Neural progenitor cell (in vitro differentiated cells): ENCODE results near the gene WDR37. TPM values are rescaled to one million over a fixed set of nuclear protein-coding genes. Genes with fewer than 3 reads are reported as not detected.

Experiments used
- DNase-seq: peaks from one replicate; pipeline ENCODE4 v3.0.0-alpha.2; 2016; ENCODE audit warnings: low spot score
- H2AFZ ChIP-seq: fragments of 200-600 bp; sonication (generic); replicated peaks from 2 replicates; pipeline ENCODE4 v1.6.1; 2016; ENCODE audit warnings: antibody characterized with exemption
- H3F3A ChIP-seq: fragments of 200-600 bp; sonication (generic); 2 replicates; pipeline ENCODE4 v1.6.1; 2016; ENCODE audit warnings: antibody characterized with exemption, low read depth
- H3K27ac ChIP-seq: fragments of 200-600 bp; sonication (generic); 2 replicates; pipeline ENCODE4 v1.5.1; 2016; ENCODE audit warnings: mild to moderate bottlenecking
- H3K27me3 ChIP-seq: fragments of 200-600 bp; sonication (generic); 2 replicates; pipeline ENCODE4 v1.6.1; 2016; ENCODE audit warnings: mild to moderate bottlenecking, moderate library complexity
- H3K36me3 ChIP-seq: fragments of 200-600 bp; sonication (generic); 2 replicates; pipeline ENCODE4 v1.5.1; 2016
- H3K4me1 ChIP-seq: fragments of 200-600 bp; sonication (generic); 2 replicates; pipeline ENCODE4 v1.6.1; 2016; ENCODE audit warnings: mixed run types
- H3K4me2 ChIP-seq: fragments of 200-600 bp; sonication (generic); 2 replicates; pipeline ENCODE4 v1.6.1; 2016
- H3K4me3 ChIP-seq: fragments of 200-600 bp; sonication (generic); 2 replicates; pipeline ENCODE4 v1.5.1; 2016
- H3K79me2 ChIP-seq: fragments of 200-600 bp; sonication (generic); 2 replicates; pipeline ENCODE4 v1.6.1; 2016; ENCODE audit warnings: low read depth
- H3K9ac ChIP-seq: fragments of 200-600 bp; sonication (generic); 2 replicates; pipeline ENCODE4 v1.6.1; 2016
- H3K9me3 ChIP-seq: fragments of 200-600 bp; sonication (generic); 2 replicates; pipeline ENCODE4 v1.5.1; 2016; ENCODE audit warnings: low read depth
- H4K20me1 ChIP-seq: fragments of 200-600 bp; sonication (generic); 2 replicates; pipeline ENCODE4 v1.6.1; 2016; ENCODE audit warnings: low read depth
- H3K27ac Mint-ChIP-seq: 3 replicates; pipeline ENCODE4 v1.8.0; 2021; ENCODE audit warnings: mixed read lengths
- H3K27me3 Mint-ChIP-seq: 2 replicates; pipeline ENCODE4 v1.8.0; 2022; ENCODE audit warnings: low read depth, mild to moderate bottlenecking, inconsistent platforms, moderate library complexity, mixed read lengths; ENCODE audit not compliant: insufficient read depth
- H3K36me3 Mint-ChIP-seq: 3 replicates; pipeline ENCODE4 v1.8.0; 2021; ENCODE audit warnings: mixed read lengths
- H3K4me1 Mint-ChIP-seq: 3 replicates; pipeline ENCODE4 v1.8.0; 2021; ENCODE audit warnings: mixed read lengths
- H3K4me3 Mint-ChIP-seq: 3 replicates; pipeline ENCODE4 v1.8.0; 2021; ENCODE audit warnings: mild to moderate bottlenecking, moderate library complexity, mixed read lengths
- H3K9me3 Mint-ChIP-seq: 3 replicates; pipeline ENCODE4 v1.8.0; 2020; ENCODE audit warnings: mixed read lengths
- CTCF ChIP-seq: fragments of 200-600 bp; sonication (generic); IDR thresholded peaks from 2 replicates; pipeline ENCODE4 v1.5.1; 2017; ENCODE audit warnings: antibody characterized with exemption, mild to moderate bottlenecking
- EZH2 ChIP-seq: fragments of 200-600 bp; sonication (generic); IDR thresholded peaks from 2 replicates; pipeline ENCODE4 v1.6.1; 2017; ENCODE audit warnings: antibody characterized with exemption, mild to moderate bottlenecking, moderate library complexity
- EZH2phosphoT487 ChIP-seq: fragments of 200-600 bp; sonication (generic); IDR thresholded peaks from 2 replicates; pipeline ENCODE4 v1.6.1; 2017; ENCODE audit warnings: antibody characterized with exemption
- total RNA-seq: library from RNA; depleted of rRNA; stranded (reverse); fragments of >200 nt; gene quantifications from 2 replicates; pipeline ENCODE4 v1.2.3, GENCODE V29; 2015; ENCODE audit warnings: low replicate concordance

WDR37 gene
- total RNA-seq, 1 donor from 2014 or later = 14.7 TPM

DNA sequence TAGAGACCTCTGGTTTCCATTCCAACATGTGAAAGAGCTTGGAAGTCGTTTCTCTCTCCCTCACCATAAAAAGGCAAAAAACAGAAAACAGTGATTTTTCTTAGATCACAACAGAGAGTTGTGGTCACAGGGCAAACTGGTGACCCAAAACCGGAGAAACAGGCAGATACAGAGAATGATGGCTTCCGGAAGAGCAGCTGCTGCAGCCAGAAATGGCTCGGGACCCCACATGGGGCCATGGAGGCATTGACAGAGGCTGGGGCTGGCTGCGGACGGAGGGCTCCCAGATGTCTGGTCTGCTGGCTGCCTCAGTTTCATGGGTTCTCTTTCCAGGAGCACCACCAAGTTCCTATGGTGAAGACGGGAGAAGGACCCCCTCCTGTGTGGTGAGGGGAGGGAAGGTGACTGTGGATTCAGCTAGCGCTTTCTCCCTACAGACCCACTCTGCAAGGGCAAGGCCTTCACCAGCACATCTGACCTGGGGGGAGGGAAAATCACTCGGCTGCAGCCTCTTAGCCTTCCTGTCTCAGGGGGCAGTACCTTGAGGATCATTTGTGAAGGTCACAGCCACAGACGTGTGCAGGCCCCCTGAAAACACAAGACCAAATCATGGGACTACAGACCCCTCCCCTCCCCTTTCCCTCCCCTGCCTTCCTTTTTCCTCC, 81.4 kb downstream of the WDR37 start:
- Histone ChIP-seq H3K36me3 (no peaks in the 10 kb centered on the region), H3K9me3 (no peaks in the 10 kb centered on the region), H3K79me2 (no peaks in the 10 kb centered on the region), H3K4me2 (no peak overlapping the region), H3K9ac (no peak overlapping the region), H2AFZ (no peak overlapping the region), H3K4me3 (no peak overlapping the region), H3F3A (no peaks in the 10 kb centered on the region), H4K20me1 (no peaks in the 10 kb centered on the region), H3K27me3 (no peaks in the 10 kb centered on the region), H3K4me1 (peaks cover 6% of the 10 kb centered on the region), H3K27ac (no peak overlapping the region)
- H3K27me3 Mint-ChIP-seq = peaks cover 4% of the 10 kb centered on the region
- peaks cover 19% of the 10 kb centered on the region for H3K9me3 Mint-ChIP-seq
- H3K4me1 Mint-ChIP-seq = peaks cover 4% of the 10 kb centered on the region
- H3K4me3 Mint-ChIP-seq = no peak overlapping the region
- H3K27ac Mint-ChIP-seq = no peak overlapping the region
- TF ChIP-seq CTCF = no peak
- TF ChIP-seq EZH2 = no peak
- no peak for TF ChIP-seq EZH2phosphoT487
- no peaks in the 10 kb centered on the region for H3K36me3 Mint-ChIP-seq
- DNase-seq = no peak

- H2AFZ ChIP-seq = no peak overlapping the region
- H3K27ac ChIP-seq = no peak overlapping the region
- no peak overlapping the region for H3K4me2 ChIP-seq
- H3K4me3 Mint-ChIP-seq = no peak overlapping the region
- peaks cover 6% of the 10 kb centered on the region for H3K4me1 ChIP-seq
- no peak overlapping the region for H3K27ac Mint-ChIP-seq
- H3K4me1 Mint-ChIP-seq = peaks cover 4% of the 10 kb centered on the region
- H3K36me3 Mint-ChIP-seq = no peaks in the 10 kb centered on the region
- H3K36me3 ChIP-seq = no peaks in the 10 kb centered on the region
- TF ChIP-seq EZH2phosphoT487 (no peak), EZH2 (no peak), CTCF (no peak)
- H3K4me3 ChIP-seq = no peak overlapping the region
- H3K27me3 ChIP-seq = no peaks in the 10 kb centered on the region
- no peaks in the 10 kb centered on the region for H3K79me2 ChIP-seq
- H3F3A ChIP-seq = no peaks in the 10 kb centered on the region
- no peak overlapping the region for H3K9ac ChIP-seq
- DNase-seq = no peak
- H3K9me3 Mint-ChIP-seq = peaks cover 19% of the 10 kb centered on the region
- H3K27me3 Mint-ChIP-seq = peaks cover 4% of the 10 kb centered on the region
- no peaks in the 10 kb centered on the region for H3K9me3 ChIP-seq
- no peaks in the 10 kb centered on the region for H4K20me1 ChIP-seq
Measured at GRCh38 chr10:1138529-1138928, 82.3 kb downstream of the WDR37 start.

DNA sequence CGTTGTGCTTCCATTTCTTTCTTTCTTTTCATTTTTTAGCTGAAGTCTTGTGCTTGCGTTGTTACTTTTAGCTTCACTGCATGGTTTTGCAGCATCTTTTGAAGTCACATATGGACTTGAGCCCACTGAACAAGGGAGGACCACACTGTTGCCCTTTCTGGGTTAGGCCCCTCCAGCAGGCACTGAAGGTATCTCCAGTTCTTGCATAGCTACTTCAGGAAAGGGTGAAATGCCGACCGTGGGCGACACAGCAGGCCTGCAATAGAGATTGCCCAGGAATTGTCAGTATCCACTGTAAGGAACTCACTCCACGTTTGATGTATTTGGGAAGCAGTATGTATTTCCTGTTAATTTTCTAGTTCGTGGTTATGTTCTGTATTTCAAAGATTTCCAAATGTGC, 85.1 kb downstream of the WDR37 start:
- TF ChIP-seq CTCF (no peak), EZH2 (no peak), EZH2phosphoT487 (no peak)
- no peaks in the 10 kb centered on the region for H4K20me1 ChIP-seq
- Mint-ChIP-seq H3K36me3 (no peaks in the 10 kb centered on the region), H3K27ac (no peak overlapping the region), H3K4me1 (peaks cover 4% of the 10 kb centered on the region), H3K9me3 (peaks cover 24% of the 10 kb centered on the region), H3K27me3 (peaks cover 4% of the 10 kb centered on the region), H3K4me3 (no peak overlapping the region)
- H3F3A ChIP-seq = no peaks in the 10 kb centered on the region
- no peak overlapping the region for H3K27ac ChIP-seq
- H3K9ac ChIP-seq = no peak overlapping the region
- peak overlapping the region; percentile 32 for H2AFZ ChIP-seq
- no peak overlapping the region for H3K4me3 ChIP-seq
- no peak overlapping the region for H3K4me2 ChIP-seq
- H3K79me2 ChIP-seq = no peaks in the 10 kb centered on the region
- DNase-seq = no peak
- H3K36me3 ChIP-seq = peaks cover 5% of the 10 kb centered on the region
- H3K9me3 ChIP-seq = peaks cover 8% of the 10 kb centered on the region
- no peaks in the 10 kb centered on the region for H3K27me3 ChIP-seq
- H3K4me1 ChIP-seq = peaks cover 6% of the 10 kb centered on the region
